Liver (tissue), 9 donors: Measurements from ENCODE around the gene HDAC6. TPM values are rescaled to one million over a fixed set of nuclear protein-coding genes. Genes with fewer than 3 reads are reported as not detected.

Source experiments
- DNase-seq: peaks from one replicate; pipeline ENCODE4 v3.0.0-alpha.2; 2017; ENCODE audit warnings: low spot score
- H3K27ac ChIP-seq, 2 donors: one replicate each; pipeline ENCODE4 v1.7.0; 2013; ENCODE audit warnings: inconsistent platforms in 2 of 2, low read length in 2 of 2, control low read depth in 1 of 2, low read depth in 1 of 2, mild to moderate bottlenecking in 1 of 2
- H3K27me3 ChIP-seq, 4 donors: one replicate each; pipeline versions ENCODE4 v1.6.1 to v1.7.0; 2013; ENCODE audit warnings: low read length in 3 of 4, inconsistent platforms in 1 of 4, mild to moderate bottlenecking in 1 of 4, moderate library complexity in 1 of 4; ENCODE audit not compliant: control insufficient read depth in 4 of 4, insufficient read depth in 4 of 4
- H3K36me3 ChIP-seq, 4 donors: one replicate each; pipeline versions ENCODE4 v1.6.1 to v1.7.0; 2013; ENCODE audit warnings: low read length in 3 of 4, mild to moderate bottlenecking in 3 of 4, low read depth in 1 of 4, moderate library complexity in 1 of 4; ENCODE audit not compliant: control insufficient read depth in 4 of 4, insufficient read depth in 3 of 4
- H3K4me1 ChIP-seq, 4 donors: one replicate each; pipeline versions ENCODE4 v1.6.1 to v1.7.0; 2013; ENCODE audit warnings: low read length in 3 of 4, mild to moderate bottlenecking in 3 of 4, moderate library complexity in 1 of 4; ENCODE audit not compliant: control insufficient read depth in 4 of 4, insufficient read depth in 4 of 4
- H3K4me3 ChIP-seq, 3 donors: one replicate each; pipeline versions ENCODE4 v1.6.1 to v1.7.0; 2013; ENCODE audit warnings: low read length in 3 of 3, control low read depth in 1 of 3, low read depth in 1 of 3, mild to moderate bottlenecking in 1 of 3
- H3K9ac ChIP-seq, 2 donors: one replicate each; pipeline ENCODE4 v1.7.0; 2013; ENCODE audit warnings: low read length in 2 of 2, mild to moderate bottlenecking in 2 of 2, moderate library complexity in 2 of 2, control low read depth in 1 of 2, low read depth in 1 of 2
- H3K9me3 ChIP-seq, 4 donors: one replicate each; pipeline versions ENCODE4 v1.6.1 to v1.7.0; 2013; ENCODE audit warnings: low read length in 3 of 4; ENCODE audit not compliant: control insufficient read depth in 4 of 4
- EGR1 ChIP-seq, 2 donors: IDR thresholded peaks; 2 replicates each; pipeline ENCODE4 v1.6.1; 2016 to 2018; ENCODE audit warnings: antibody characterized with exemption in 2 of 2, low read depth in 2 of 2
- FOXA1 ChIP-seq: IDR thresholded peaks from 2 replicates; pipeline ENCODE4 v1.6.1; 2016; ENCODE audit warnings: antibody characterized with exemption
- FOXA2 ChIP-seq: IDR thresholded peaks from 2 replicates; pipeline ENCODE4 v1.6.1; 2016; ENCODE audit warnings: antibody characterized with exemption
- GABPA ChIP-seq, 2 donors: IDR thresholded peaks in 1 of 2; conservative IDR thresholded peaks in 1 of 2; 2 replicates each; pipeline ENCODE4 v1.6.1; 2016; ENCODE audit warnings: antibody characterized with exemption in 2 of 2, mild to moderate bottlenecking in 1 of 2, moderate library complexity in 1 of 2
- HNF4A ChIP-seq, 2 donors: conservative IDR thresholded peaks; 2 replicates each; pipeline ENCODE4 v1.6.1; 2016; ENCODE audit warnings: antibody characterized with exemption in 2 of 2, mild to moderate bottlenecking in 2 of 2
- HNF4G ChIP-seq: IDR thresholded peaks from 2 replicates; pipeline ENCODE4 v1.6.1; 2016; ENCODE audit warnings: antibody characterized with exemption
- JUND ChIP-seq, 2 donors: IDR thresholded peaks; 2 replicates each; pipeline ENCODE4 v1.6.1; 2016; ENCODE audit warnings: antibody characterized with exemption in 2 of 2
- NR2F2 ChIP-seq: IDR thresholded peaks from 2 replicates; pipeline ENCODE4 v1.6.1; 2016; ENCODE audit warnings: antibody characterized with exemption
- RAD21 ChIP-seq, 2 donors: IDR thresholded peaks; 2 replicates each; pipeline ENCODE4 v1.6.1; 2016; ENCODE audit warnings: antibody characterized with exemption in 2 of 2, mild to moderate bottlenecking in 2 of 2
- REST ChIP-seq: IDR thresholded peaks from 2 replicates; pipeline ENCODE4 v1.6.1; 2016; ENCODE audit warnings: antibody characterized with exemption, mild to moderate bottlenecking
- RXRA ChIP-seq, 2 donors: IDR thresholded peaks; 2 replicates each; pipeline ENCODE4 v1.6.1; 2017 to 2018; ENCODE audit warnings: antibody characterized with exemption in 2 of 2, mild to moderate bottlenecking in 1 of 2
- SP1 ChIP-seq: IDR thresholded peaks from 2 replicates; pipeline ENCODE4 v1.6.1; 2018; ENCODE audit warnings: antibody characterized with exemption, mild to moderate bottlenecking
- TAF1 ChIP-seq: conservative IDR thresholded peaks from 2 replicates; pipeline ENCODE4 v1.6.1; 2016; ENCODE audit warnings: antibody characterized with exemption, mild to moderate bottlenecking
- YY1 ChIP-seq: IDR thresholded peaks from 2 replicates; pipeline ENCODE4 v1.6.1; 2016; ENCODE audit warnings: antibody characterized with exemption, mild to moderate bottlenecking
- ZBTB33 ChIP-seq: IDR thresholded peaks from 2 replicates; pipeline ENCODE4 v1.6.1; 2016; ENCODE audit warnings: antibody characterized with exemption
- WGBS: extraction: QIAGEN DNeasy Blood & Tissue Kit; methylation state at CpG from one replicate; pipeline ENCODE4 v1.1.7; 2013; 5-methylcytosine and 5-hydroxymethylcytosine counted together
- polyA plus RNA-seq, 2 donors: library from polyadenylated mRNA; stranded (reverse) in 1 of 2; unstranded in 1 of 2; fragments of 200-250 nt in 1 of 2; fragments of >200 nt in 1 of 2; fragmentation: Nextera tagmentation in 1 of 2; extraction: Ambion mirVana in 1 of 2; gene quantifications; one replicate each; pipeline versions ENCODE4 v1.2.1 to v1.2.3, GENCODE V29; 2013 to 2015
- total RNA-seq, 2 donors: library from RNA; depleted of rRNA; stranded (reverse); fragments of >200 nt; gene quantifications; one replicate each; pipeline ENCODE4 v1.2.3, GENCODE V29; 2014
- TF ChIP-seq, protein P1 (sequence below): IDR thresholded peaks from 2 replicates; pipeline ENCODE4 v1.6.1; 2016; ENCODE audit warnings: antibody characterized with exemption
- TF ChIP-seq, protein P2 (sequence below): IDR thresholded peaks from 2 replicates; pipeline ENCODE4 v1.6.1; 2016; ENCODE audit warnings: antibody characterized with exemption
- TF ChIP-seq, protein P3 (sequence below): fragments of 150-350 bp; IDR thresholded peaks from 2 replicates; pipeline ENCODE4 v1.5.1; 2017; ENCODE audit warnings: improper control_type of control experiment, low read depth, low read length; ENCODE audit not compliant: missing input control
- donor health status: healthy.
- donor health status: healthy.
- donor health status: healthy.
- donor health status: healthy.
- donor health status: healthy.

HDAC6 gene
- total and polyA plus RNA-seq, 4 donors = 48.1 to 80.5 (median 56.8) TPM

DNA sequence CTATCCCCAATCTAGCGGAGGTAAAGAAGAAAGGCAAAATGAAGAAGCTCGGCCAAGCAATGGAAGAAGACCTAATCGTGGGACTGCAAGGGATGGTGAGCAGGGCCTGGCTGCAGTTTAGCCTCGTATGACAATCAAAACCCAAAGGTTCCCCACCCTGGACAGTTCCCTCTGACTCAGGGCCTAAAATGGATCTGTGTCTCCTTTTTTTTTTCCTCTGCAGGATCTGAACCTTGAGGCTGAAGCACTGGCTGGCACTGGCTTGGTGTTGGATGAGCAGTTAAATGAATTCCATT is 986 bp downstream of the HDAC6 start:
- H3K27ac ChIP-seq = peak overlapping the region; percentile 95 to 96
- DNase-seq = no peak
- no peaks in the 10 kb centered on the region for H3K27me3 ChIP-seq
- H3K36me3 ChIP-seq = peaks cover 0 to 9% (median 4%) of the 10 kb centered on the region in 4 donors
- H3K4me1 ChIP-seq = peaks cover 2 to 14% (median 5%) of the 10 kb centered on the region in 4 donors
- peak overlapping the region; percentile 15 to 74 (median 62) for H3K4me3 ChIP-seq
- peak overlapping the region in 1 of 2 donors; percentile 96 for H3K9ac ChIP-seq
- TF ChIP-seq YY1 = no peak
- TF ChIP-seq REST = peak; percentile 6
- TF ChIP-seq, protein P1, sequence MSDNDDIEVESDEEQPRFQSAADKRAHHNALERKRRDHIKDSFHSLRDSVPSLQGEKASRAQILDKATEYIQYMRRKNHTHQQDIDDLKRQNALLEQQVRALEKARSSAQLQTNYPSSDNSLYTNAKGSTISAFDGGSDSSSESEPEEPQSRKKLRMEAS = no peak
- no peak for TF ChIP-seq RAD21 (IDR thresholded peaks at IDR 0.05)
- H3K9me3 ChIP-seq = no peaks in the 10 kb centered on the region
- WGBS = 22% methylated on average over 4 of the region's 4 CpGs

DNA sequence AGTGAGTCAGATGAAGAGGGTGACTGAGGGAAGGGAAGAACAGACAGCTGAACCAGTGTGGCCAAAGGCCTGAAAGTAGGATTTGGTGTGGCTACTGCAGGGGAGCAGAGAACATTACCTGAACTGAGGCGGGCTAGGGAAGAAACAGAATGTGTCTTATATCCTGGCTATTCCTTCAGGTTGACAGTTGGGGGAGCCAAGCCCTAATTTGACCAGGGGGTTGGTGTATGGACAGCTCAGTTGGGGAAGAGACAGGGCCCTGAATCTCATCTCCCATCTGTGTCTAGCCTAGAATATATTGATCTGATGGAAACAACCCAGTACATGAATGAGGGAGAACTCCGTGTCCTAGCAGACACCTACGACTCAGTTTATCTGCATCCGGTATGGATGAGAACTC is 4.2 kb downstream of the HDAC6 start:
- WGBS = 85% methylated on average over 4 of the region's 4 CpGs
- H3K4me3 ChIP-seq = no peak overlapping the region
- no peak overlapping the region for H3K27ac ChIP-seq
- no peaks in the 10 kb centered on the region for H3K27me3 ChIP-seq
- H3K9ac ChIP-seq = no peak overlapping the region
- H3K4me1 ChIP-seq = peaks cover 0 to 9% (median 3%) of the 10 kb centered on the region in 4 donors
- DNase-seq = no peak
- TF ChIP-seq FOXA2 = no peak
- TF ChIP-seq, protein P2, sequence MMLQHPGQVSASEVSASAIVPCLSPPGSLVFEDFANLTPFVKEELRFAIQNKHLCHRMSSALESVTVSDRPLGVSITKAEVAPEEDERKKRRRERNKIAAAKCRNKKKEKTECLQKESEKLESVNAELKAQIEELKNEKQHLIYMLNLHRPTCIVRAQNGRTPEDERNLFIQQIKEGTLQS = no peak
- TF ChIP-seq SP1 = no peak
- no peak for TF ChIP-seq JUND (IDR thresholded peaks at IDR 0.05)
- no peak for TF ChIP-seq FOXA1
- TF ChIP-seq RXRA (IDR thresholded peaks at IDR 0.05) = no peak
- TF ChIP-seq REST = no peak
- no peak for TF ChIP-seq HNF4G
- TF ChIP-seq RAD21 (IDR thresholded peaks at IDR 0.05) = no peak
- TF ChIP-seq GABPA (IDR thresholded peaks at IDR 0.05 in 1 of 2, conservative IDR thresholded peaks at IDR 0.05 in 1 of 2) = no peak
- TF ChIP-seq NR2F2 = no peak
- TF ChIP-seq TAF1 = no peak
- TF ChIP-seq HNF4A (conservative IDR thresholded peaks at IDR 0.05) = no peak
- no peak for TF ChIP-seq EGR1 (IDR thresholded peaks at IDR 0.05; ENCODE audit: low read depth in 2 of 2)
- no peak for TF ChIP-seq ZBTB33
- TF ChIP-seq, protein P1 = no peak
- no peak for TF ChIP-seq YY1
- TF ChIP-seq, protein P3, sequence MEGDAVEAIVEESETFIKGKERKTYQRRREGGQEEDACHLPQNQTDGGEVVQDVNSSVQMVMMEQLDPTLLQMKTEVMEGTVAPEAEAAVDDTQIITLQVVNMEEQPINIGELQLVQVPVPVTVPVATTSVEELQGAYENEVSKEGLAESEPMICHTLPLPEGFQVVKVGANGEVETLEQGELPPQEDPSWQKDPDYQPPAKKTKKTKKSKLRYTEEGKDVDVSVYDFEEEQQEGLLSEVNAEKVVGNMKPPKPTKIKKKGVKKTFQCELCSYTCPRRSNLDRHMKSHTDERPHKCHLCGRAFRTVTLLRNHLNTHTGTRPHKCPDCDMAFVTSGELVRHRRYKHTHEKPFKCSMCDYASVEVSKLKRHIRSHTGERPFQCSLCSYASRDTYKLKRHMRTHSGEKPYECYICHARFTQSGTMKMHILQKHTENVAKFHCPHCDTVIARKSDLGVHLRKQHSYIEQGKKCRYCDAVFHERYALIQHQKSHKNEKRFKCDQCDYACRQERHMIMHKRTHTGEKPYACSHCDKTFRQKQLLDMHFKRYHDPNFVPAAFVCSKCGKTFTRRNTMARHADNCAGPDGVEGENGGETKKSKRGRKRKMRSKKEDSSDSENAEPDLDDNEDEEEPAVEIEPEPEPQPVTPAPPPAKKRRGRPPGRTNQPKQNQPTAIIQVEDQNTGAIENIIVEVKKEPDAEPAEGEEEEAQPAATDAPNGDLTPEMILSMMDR = no peak
- no peaks in the 10 kb centered on the region for H3K9me3 ChIP-seq
- H3K36me3 ChIP-seq = peaks cover 2 to 9% (median 5%) of the 10 kb centered on the region in 4 donors
